CD14-positive monocyte (primary cell): ENCODE measurements around the gene FAM221A. TPM values are rescaled to one million over a fixed set of nuclear protein-coding genes. Genes with fewer than 3 reads are reported as not detected.

Experiments used
- DNase-seq, 3 donors: peaks; one replicate each; pipeline ENCODE4 v3.0.0-alpha.2; 2011 to 2022
- H2AFZ ChIP-seq: 2 replicates; pipeline ENCODE4 v1.6.0; 2012; ENCODE audit warnings: mild to moderate bottlenecking, low read depth, low read length, inconsistent platforms; ENCODE audit not compliant: insufficient read depth, poor library complexity, severe bottlenecking
- H3K27ac ChIP-seq, 2 donors: 1 replicate in 1 of 2; 2 replicates in 1 of 2; pipeline ENCODE4 v1.5.1; 2012 to 2013; ENCODE audit warnings: low read length in 2 of 2, control low read depth in 1 of 2, inconsistent platforms in 1 of 2, low read depth in 1 of 2, mild to moderate bottlenecking in 1 of 2
- H3K27me3 ChIP-seq, 2 donors: one replicate each; pipeline versions ENCODE4 v1.6.0 to v1.6.1; 2011 to 2013; ENCODE audit warnings: low read length in 2 of 2; ENCODE audit not compliant: control insufficient read depth in 2 of 2, insufficient read depth in 2 of 2
- H3K36me3 ChIP-seq, 2 donors: replicated peaks in 1 of 2; 1 replicate in 1 of 2; 2 replicates in 1 of 2; pipeline versions ENCODE4 v1.5.1 to v1.6.1; 2012 to 2013; ENCODE audit warnings: low read length in 2 of 2, control low read depth in 1 of 2, inconsistent platforms in 1 of 2, mild to moderate bottlenecking in 1 of 2; ENCODE audit not compliant: insufficient read depth in 2 of 2, control insufficient read depth in 1 of 2
- H3K4me1 ChIP-seq, 2 donors: 1 replicate in 1 of 2; 2 replicates in 1 of 2; pipeline versions ENCODE4 v1.5.1 to v1.6.1; 2012 to 2013; ENCODE audit warnings: low read length in 2 of 2, control low read depth in 1 of 2, inconsistent platforms in 1 of 2, mild to moderate bottlenecking in 1 of 2, moderate library complexity in 1 of 2; ENCODE audit not compliant: insufficient read depth in 2 of 2, control insufficient read depth in 1 of 2
- H3K4me2 ChIP-seq: replicated peaks from 2 replicates; pipeline ENCODE3; 2012; ENCODE audit warnings: low read length, moderate library complexity, mild to moderate bottlenecking; ENCODE audit not compliant: poor library complexity, severe bottlenecking; ENCODE audit errors: extremely low read depth
- H3K4me3 ChIP-seq, 3 experiments: fragments of 200-600 bp in 1 of 3; sonication (generic) in 1 of 3; replicated peaks in 1 of 3; 1 replicate in 2 of 3; 2 replicates in 1 of 3; pipeline ENCODE4 v1.5.1; 2011 to 2013; ENCODE audit warnings: low read length in 3 of 3, mild to moderate bottlenecking in 3 of 3, control low read depth in 2 of 3, low read depth in 2 of 3, inconsistent platforms in 1 of 3, moderate library complexity in 1 of 3
- H3K79me2 ChIP-seq: 2 replicates; pipeline ENCODE4 v1.6.0; 2012; ENCODE audit warnings: mild to moderate bottlenecking, control low read depth, inconsistent platforms, low read length, moderate library complexity; ENCODE audit not compliant: insufficient read depth
- H3K9ac ChIP-seq: 2 replicates; pipeline ENCODE4 v1.6.0; 2017; ENCODE audit warnings: low read length, mild to moderate bottlenecking; ENCODE audit not compliant: insufficient read depth, poor library complexity, severe bottlenecking
- H3K9me3 ChIP-seq, 2 donors: replicated peaks in 1 of 2; 1 replicate in 1 of 2; 2 replicates in 1 of 2; pipeline versions ENCODE4 v1.5.1 to v1.6.1; 2012 to 2013; ENCODE audit warnings: low read length in 2 of 2, control low read depth in 1 of 2; ENCODE audit not compliant: control insufficient read depth in 1 of 2, insufficient read depth in 1 of 2
- H4K20me1 ChIP-seq: 2 replicates; pipeline ENCODE4 v1.6.0; 2012; ENCODE audit warnings: mild to moderate bottlenecking, low read length, control low read depth, moderate library complexity; ENCODE audit not compliant: insufficient read depth
- H3K27ac Mint-ChIP-seq, 7 donors: one replicate each; pipeline ENCODE4 v1.8.0; 2020; ENCODE audit warnings: mild to moderate bottlenecking in 7 of 7, mixed read lengths in 7 of 7, moderate library complexity in 6 of 7, inconsistent platforms in 2 of 7
- H3K27me3 Mint-ChIP-seq, 3 donors: one replicate each; pipeline ENCODE4 v1.8.0; 2021 to 2022; ENCODE audit warnings: low read depth in 3 of 3, mild to moderate bottlenecking in 3 of 3, mixed read lengths in 3 of 3, moderate library complexity in 3 of 3, inconsistent platforms in 1 of 3
- H3K36me3 Mint-ChIP-seq, 2 donors: one replicate each; pipeline ENCODE4 v1.8.0; 2020; ENCODE audit warnings: mixed read lengths in 2 of 2, inconsistent platforms in 1 of 2, mild to moderate bottlenecking in 1 of 2
- H3K4me1 Mint-ChIP-seq: one replicate; pipeline ENCODE4 v1.8.0; 2020; ENCODE audit warnings: mild to moderate bottlenecking, mixed read lengths
- H3K4me3 Mint-ChIP-seq, 2 donors: one replicate each; pipeline ENCODE4 v1.8.0; 2020; ENCODE audit warnings: mild to moderate bottlenecking in 2 of 2, mixed read lengths in 2 of 2, moderate library complexity in 1 of 2
- H3K9me3 Mint-ChIP-seq, 7 donors: one replicate each; pipeline ENCODE4 v1.8.0; 2020 to 2022; ENCODE audit warnings: mixed read lengths in 7 of 7, mild to moderate bottlenecking in 6 of 7, moderate library complexity in 6 of 7, inconsistent platforms in 2 of 7
- CTCF ChIP-seq: fragments of 200-600 bp; IDR thresholded peaks from one replicate; pipeline ENCODE4 v1.8.0; 2022; ENCODE audit warnings: antibody characterized with exemption, mild to moderate bottlenecking
- WGBS: methylation state at CpG from one replicate; pipeline ENCODE4 v1.1.5; 2013; ENCODE audit warnings: missing lambda C conversion rate; ENCODE audit not compliant: insufficient coverage; 5-methylcytosine and 5-hydroxymethylcytosine counted together
- intact Hi-C, 2 donors: fragments of 100-400 bp; cut with micrococcal nuclease; formaldehyde crosslinking; loops; one replicate each; pipeline versions ENCODE4 v1.15.0 to v1.15.1; 2023
- polyA plus RNA-seq, 3 donors: library from polyadenylated mRNA; depleted of rRNA in 1 of 3; unstranded in 2 of 3; stranded (reverse) in 1 of 3; fragments of 300-500 nt in 2 of 3; fragments of >200 nt in 1 of 3; fragmentation: Illumina TruSeq in 2 of 3; gene quantifications; 1 replicate in 2 of 3; 2 replicates in 1 of 3; pipeline ENCODE4 v1.2.3, GENCODE V29; 2012 to 2021

FAM221A gene
- polyA plus RNA-seq, 3 donors, result 1.4 to 7.8 (median 2.1) TPM

DNA sequence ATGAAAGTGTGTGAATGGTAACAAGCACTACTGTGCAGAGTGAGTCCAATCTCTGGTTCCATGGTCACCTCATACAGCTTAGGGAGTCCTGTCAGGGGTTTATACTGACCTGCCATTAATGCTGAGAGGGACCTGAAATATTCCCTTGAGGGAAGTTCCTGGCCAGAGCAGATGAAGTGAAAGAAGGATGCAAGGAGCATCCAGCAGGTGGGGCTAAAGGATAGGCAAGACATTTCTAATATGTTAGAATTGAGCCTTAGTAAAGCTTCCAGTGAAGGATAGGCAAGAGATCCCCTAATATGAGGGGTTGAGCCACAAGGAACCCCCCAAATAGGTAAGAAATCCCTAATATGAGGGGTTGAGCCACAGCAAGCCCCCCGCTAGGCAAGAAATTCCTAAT, 25.5 kb upstream of the FAM221A start:
- peaks cover 37 to 38% of the 10 kb centered on the region in 2 donors for H3K9me3 ChIP-seq
- H3K4me1 Mint-ChIP-seq, result no peaks in the 10 kb centered on the region
- H3K9me3 Mint-ChIP-seq, result peaks cover 28 to 52% (median 39%) of the 10 kb centered on the region in 7 donors
- H3K27ac ChIP-seq, result no peak overlapping the region
- no peak for DNase-seq
- no peaks in the 10 kb centered on the region for H3K36me3 Mint-ChIP-seq
- H3K27me3 Mint-ChIP-seq, result peaks cover 0 to 2% (median 1%) of the 10 kb centered on the region in 3 donors
- TF ChIP-seq CTCF, result no peak
- intact Hi-C loops, result no loop called here
- H3K4me1 ChIP-seq, result no peaks in the 10 kb centered on the region
- H3K27ac Mint-ChIP-seq, result no peak overlapping the region
- H2AFZ ChIP-seq, result no peak overlapping the region
- no peaks in the 10 kb centered on the region for H3K79me2 ChIP-seq
- no peak overlapping the region for H3K4me3 Mint-ChIP-seq
- H3K36me3 ChIP-seq, result no peaks in the 10 kb centered on the region
- no peak overlapping the region for H3K4me2 ChIP-seq
- WGBS, result no CpG with 5 or more reads among the region's 1 CpG
- H3K9ac ChIP-seq, result no peak overlapping the region
- H3K27me3 ChIP-seq, result no peaks in the 10 kb centered on the region
- no peaks in the 10 kb centered on the region for H4K20me1 ChIP-seq
- no peak overlapping the region for H3K4me3 ChIP-seq

- Histone ChIP-seq H3K9me3 (peaks cover 37 to 38% of the 10 kb centered on the region in 2 donors), H3K79me2 (no peaks in the 10 kb centered on the region), H3K27me3 (no peaks in the 10 kb centered on the region), H3K4me2 (no peak overlapping the region), H3K27ac (no peak overlapping the region), H3K4me3 (no peak overlapping the region), H3K36me3 (no peaks in the 10 kb centered on the region), H2AFZ (no peak overlapping the region), H4K20me1 (no peaks in the 10 kb centered on the region), H3K9ac (no peak overlapping the region), H3K4me1 (no peaks in the 10 kb centered on the region)
- DNase-seq, result no peak
- Mint-ChIP-seq H3K27ac (no peak overlapping the region), H3K4me3 (no peak overlapping the region), H3K4me1 (no peaks in the 10 kb centered on the region), H3K36me3 (no peaks in the 10 kb centered on the region), H3K9me3 (peaks cover 29 to 60% (median 47%) of the 10 kb centered on the region in 7 donors), H3K27me3 (peaks cover 0 to 2% (median 1%) of the 10 kb centered on the region in 3 donors)
- no peak for TF ChIP-seq CTCF
- WGBS, result 97% methylated on average over 15 of the region's 22 CpGs
- intact Hi-C loops, result no loop called here
Measured at GRCh38 chr7:23655433-23655832, 24.6 kb upstream of the FAM221A start.
